Spleen (tissue), 11 donors: ENCODE measurements around the gene CNTD1. TPM values are rescaled to one million over a fixed set of nuclear protein-coding genes. Genes with fewer than 3 reads are reported as not detected.

Source experiments
- DNase-seq: peaks from one replicate; pipeline ENCODE4 v3.0.0-alpha.2; 2020
- H3K27ac ChIP-seq, 8 donors: fragments of 200-600 bp; sonication (generic) in 7 of 8; 1 replicate in 4 of 8; 2 replicates in 4 of 8; pipeline versions ENCODE4 v1.5.0 to v1.8.0; 2016 to 2021; ENCODE audit warnings: inconsistent platforms in 4 of 8, mild to moderate bottlenecking in 4 of 8, moderate library complexity in 1 of 8
- H3K27me3 ChIP-seq, 7 donors: fragments of 200-600 bp; sonication (generic) in 6 of 7; replicated peaks in 1 of 7; 1 replicate in 4 of 7; 2 replicates in 3 of 7; pipeline versions ENCODE4 v1.5.0 to v1.8.0; 2016 to 2021; ENCODE audit warnings: inconsistent platforms in 3 of 7, mild to moderate bottlenecking in 1 of 7
- H3K36me3 ChIP-seq, 6 donors: fragments of 200-600 bp; sonication (generic) in 5 of 6; 1 replicate in 4 of 6; 2 replicates in 2 of 6; pipeline versions ENCODE4 v1.5.0 to v1.8.0; 2016 to 2021; ENCODE audit warnings: inconsistent platforms in 2 of 6
- H3K4me1 ChIP-seq, 6 donors: fragments of 200-600 bp; sonication (generic) in 5 of 6; 1 replicate in 3 of 6; 2 replicates in 3 of 6; pipeline versions ENCODE4 v1.5.0 to v1.8.0; 2016 to 2021; ENCODE audit warnings: inconsistent platforms in 3 of 6
- H3K4me3 ChIP-seq, 8 donors: fragments of 200-600 bp; sonication (generic) in 7 of 8; 1 replicate in 4 of 8; 2 replicates in 4 of 8; pipeline versions ENCODE4 v1.5.0 to v1.8.0; 2016 to 2021; ENCODE audit warnings: inconsistent platforms in 4 of 8, mild to moderate bottlenecking in 4 of 8, moderate library complexity in 2 of 8
- H3K9me3 ChIP-seq, 8 donors: fragments of 200-600 bp; sonication (generic) in 7 of 8; 1 replicate in 4 of 8; 2 replicates in 4 of 8; pipeline versions ENCODE4 v1.5.0 to v1.8.0; 2016 to 2021; ENCODE audit warnings: inconsistent platforms in 4 of 8
- POLR2A ChIP-seq, 3 donors: fragments of 450-650 bp; IDR thresholded peaks; one replicate each; pipeline ENCODE4 v1.5.1; 2017; ENCODE audit warnings: antibody characterized with exemption in 3 of 3, mild to moderate bottlenecking in 1 of 3
- POLR2AphosphoS5 ChIP-seq, 3 donors: sonication (generic); formaldehyde crosslinking; IDR thresholded peaks; one replicate each; pipeline ENCODE4 v1.5.1; 2017; ENCODE audit warnings: antibody characterized with exemption in 3 of 3
- whole genome bisulfite sequencing, 5 donors: extraction: QIAGEN DNeasy Blood & Tissue Kit in 3 of 5; methylation state at CpG; one replicate each; pipeline versions ENCODE4 v1.1.5 to v1.1.7; 2013 to 2018; 5-methylcytosine and 5-hydroxymethylcytosine counted together
- intact Hi-C: fragments of 100-400 bp; cut with DNase I; formaldehyde crosslinking; loops from one replicate; pipeline ENCODE4 v1.15.0; 2023; ENCODE audit warnings: low total_unique reads
- polyA plus RNA-seq, 3 donors: library from polyadenylated mRNA; stranded (reverse); fragments of 200-250 nt; gene quantifications; one replicate each; pipeline ENCODE4 v1.2.1, GENCODE V29; 2013
- total RNA-seq, 7 donors: library from RNA; depleted of rRNA in 3 of 7; stranded (reverse); fragments of >200 nt in 3 of 7; fragmentation: NEBNext Ultra II Directional in 4 of 7; extraction: Animal tissue kit (Norgen Biotek cat#: 25700) in 4 of 7; gene quantifications; one replicate each; pipeline versions ENCODE4 v1.1.0 to v1.2.1, GENCODE V29; 2016 to 2021
- TF ChIP-seq, protein P1 (sequence below), 11 experiments: fragments of 200-600 bp in 7 of 11; fragments of 450-650 bp in 4 of 11; sonication (generic) in 4 of 11; IDR thresholded peaks in 8 of 11; conservative IDR thresholded peaks in 3 of 11; 1 replicate in 7 of 11; 2 replicates in 4 of 11; pipeline versions ENCODE4 v1.4.0 to v1.8.0; 2016 to 2021; ENCODE audit warnings: antibody characterized with exemption in 11 of 11, inconsistent platforms in 4 of 11, mild to moderate bottlenecking in 1 of 11
- donor health status: healthy with polysubstance abuse.
- donor health status: DM: no; HTN: no; CAD: no; lungs with moderate emphysema.
- donor health status: DM: no; HTN: no; CAD: no.
- donor health status: Bipolar disorder and iron deficiency.
- donor health status: healthy.
- donor health status: DM: no; HTN: no; CAD: no.
- donor health status: DM: yes; HTN: yes; CAD: no.

CNTD1 gene
- total and polyA plus RNA-seq, 10 donors, result 0.17 to 0.26 (median 0.24) TPM; not detected in 7

GRCh38 chr17:42772945-42773289, 25.7 kb upstream of the CNTD1 start:
- H3K27ac ChIP-seq, result peak overlapping the region; percentile 76 to 94 (median 84)
- DNase-seq, result no peak
- WGBS, 5 donors, result 0 to 3% (median 1%) methylated on average over 3 of the region's 3 CpGs

DNA sequence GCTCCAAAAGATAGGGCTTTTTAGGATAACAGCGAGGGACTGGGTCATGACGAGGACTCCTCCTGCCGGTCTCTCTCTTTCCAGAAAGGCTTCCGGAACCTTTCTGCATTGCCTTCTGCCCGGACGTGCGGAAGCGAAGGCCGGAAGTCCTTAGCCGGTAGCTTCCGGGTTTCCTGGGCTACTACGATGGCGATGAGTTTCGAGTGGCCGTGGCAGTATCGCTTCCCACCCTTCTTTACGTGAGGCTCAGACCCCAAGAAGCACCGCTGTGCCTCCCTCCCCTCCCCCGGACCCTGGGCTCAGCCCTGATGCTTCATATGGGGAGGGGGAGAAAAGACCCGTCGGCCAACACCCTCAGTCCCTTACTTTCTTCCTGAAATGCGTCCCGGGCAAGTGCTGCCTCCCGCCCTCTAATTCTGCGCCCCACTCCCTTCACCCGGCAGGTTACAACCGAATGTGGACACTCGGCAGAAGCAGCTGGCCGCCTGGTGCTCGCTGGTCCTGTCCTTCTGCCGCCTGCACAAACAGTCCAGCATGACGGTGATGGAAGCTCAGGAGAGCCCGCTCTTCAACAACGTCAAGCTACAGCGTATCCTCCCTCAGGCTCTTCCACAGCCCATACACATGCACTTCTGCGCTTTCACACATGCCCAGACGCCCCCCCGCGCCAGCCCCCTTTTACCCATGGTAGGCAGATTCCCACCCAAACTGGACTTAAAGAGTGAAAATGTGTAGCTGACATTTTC, 25.2 kb upstream of the CNTD1 start, which contains the start of gene VPS25:
VPS25 (plus strand) TSS at position 160 of the 746 bp plus-strand sequence; CDS start at position 187, 27 bp downstream.
- DNase-seq, result peak; percentile 93
- no peaks in the 10 kb centered on the region for H3K27me3 ChIP-seq
- H3K27ac ChIP-seq, result peak within 1 kb of the TSS; percentile 76 to 94 (median 84)
- TF ChIP-seq, protein P1, sequence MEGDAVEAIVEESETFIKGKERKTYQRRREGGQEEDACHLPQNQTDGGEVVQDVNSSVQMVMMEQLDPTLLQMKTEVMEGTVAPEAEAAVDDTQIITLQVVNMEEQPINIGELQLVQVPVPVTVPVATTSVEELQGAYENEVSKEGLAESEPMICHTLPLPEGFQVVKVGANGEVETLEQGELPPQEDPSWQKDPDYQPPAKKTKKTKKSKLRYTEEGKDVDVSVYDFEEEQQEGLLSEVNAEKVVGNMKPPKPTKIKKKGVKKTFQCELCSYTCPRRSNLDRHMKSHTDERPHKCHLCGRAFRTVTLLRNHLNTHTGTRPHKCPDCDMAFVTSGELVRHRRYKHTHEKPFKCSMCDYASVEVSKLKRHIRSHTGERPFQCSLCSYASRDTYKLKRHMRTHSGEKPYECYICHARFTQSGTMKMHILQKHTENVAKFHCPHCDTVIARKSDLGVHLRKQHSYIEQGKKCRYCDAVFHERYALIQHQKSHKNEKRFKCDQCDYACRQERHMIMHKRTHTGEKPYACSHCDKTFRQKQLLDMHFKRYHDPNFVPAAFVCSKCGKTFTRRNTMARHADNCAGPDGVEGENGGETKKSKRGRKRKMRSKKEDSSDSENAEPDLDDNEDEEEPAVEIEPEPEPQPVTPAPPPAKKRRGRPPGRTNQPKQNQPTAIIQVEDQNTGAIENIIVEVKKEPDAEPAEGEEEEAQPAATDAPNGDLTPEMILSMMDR (IDR thresholded peaks at IDR 0.05 in 8 of 11, conservative IDR thresholded peaks at IDR 0.05 in 3 of 11), result peak in 1 of 11 experiments; percentile 12
- TF ChIP-seq POLR2A (IDR thresholded peaks at IDR 0.05) (peak in 1 of 3 donors; percentile 53), POLR2AphosphoS5 (IDR thresholded peaks at IDR 0.05) (peak; percentile 85 to 96 (median 88))
- peaks cover 3 to 41% (median 34%) of the 10 kb centered on the region in 6 donors for H3K36me3 ChIP-seq
- peak within 1 kb of the TSS; percentile 46 to 96 (median 73) for H3K4me3 ChIP-seq
- no peaks in the 10 kb centered on the region for H3K9me3 ChIP-seq
- 2 to 7% (median 3%) methylated on average over 26 to 39 of the region's 39 CpGs for WGBS, 5 donors
- intact Hi-C loops, result no loop called here
- peaks cover 7 to 33% (median 22%) of the 10 kb centered on the region in 6 donors for H3K4me1 ChIP-seq

More at GRCh38 chr17:42772945-42773289, 25.7 kb upstream of the CNTD1 start:
- H3K4me3 ChIP-seq, result peak overlapping the region; percentile 46 to 96 (median 73)
- H3K4me1 ChIP-seq, result peaks cover 7 to 33% (median 22%) of the 10 kb centered on the region in 6 donors
- intact Hi-C loops, result no loop called here
- peaks cover 0 to 3% (median 0%) of the 10 kb centered on the region in 7 donors for H3K27me3 ChIP-seq
- TF ChIP-seq POLR2A (IDR thresholded peaks at IDR 0.05), result no peak
- TF ChIP-seq, protein P1 (IDR thresholded peaks at IDR 0.05 in 8 of 11, conservative IDR thresholded peaks at IDR 0.05 in 3 of 11), result no peak
- TF ChIP-seq POLR2AphosphoS5 (IDR thresholded peaks at IDR 0.05), result no peak
- no peaks in the 10 kb centered on the region for H3K9me3 ChIP-seq
- peaks cover 3 to 36% (median 28%) of the 10 kb centered on the region in 6 donors for H3K36me3 ChIP-seq

DNA sequence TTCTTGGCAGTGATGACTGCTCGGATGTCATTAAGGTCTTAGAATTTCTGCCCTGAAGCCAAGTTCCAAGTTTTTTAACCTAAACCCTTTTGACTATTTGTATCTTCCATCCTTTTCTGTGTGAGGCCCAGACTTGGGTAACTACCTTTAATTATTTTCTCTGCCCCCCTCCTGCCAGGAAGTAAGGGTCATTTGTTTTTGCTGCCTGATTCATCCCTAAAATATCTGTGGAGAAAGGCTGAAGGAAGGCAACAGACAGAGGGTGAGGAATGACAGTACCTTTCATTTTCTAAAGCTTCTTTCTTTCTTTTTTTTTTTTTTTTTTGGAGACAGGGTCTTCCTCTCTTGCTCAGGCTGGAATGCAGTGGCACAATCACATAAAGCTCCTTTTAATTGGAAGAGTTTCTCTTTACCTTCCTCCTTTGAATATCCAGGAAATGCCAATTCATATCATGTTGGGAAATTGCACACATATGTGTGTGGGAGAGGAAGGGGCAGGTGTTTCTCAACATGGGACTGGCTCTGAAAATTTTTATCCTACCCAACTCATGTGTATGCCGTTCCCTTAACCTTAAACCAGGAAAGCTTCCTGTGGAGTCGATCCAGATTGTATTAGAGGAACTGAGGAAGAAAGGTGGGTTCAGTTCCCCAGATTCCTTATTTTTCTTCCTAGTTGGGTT, 24.5 kb upstream of the CNTD1 start:
- Histone ChIP-seq H3K9me3 (no peaks in the 10 kb centered on the region), H3K27ac (peak overlapping the region in 5 of 8 donors; percentile 80 to 94 (median 89)), H3K36me3 (peaks cover 3 to 48% (median 41%) of the 10 kb centered on the region in 6 donors), H3K4me1 (peaks cover 7 to 33% (median 22%) of the 10 kb centered on the region in 6 donors), H3K4me3 (peak overlapping the region in 7 of 8 donors; percentile 46 to 96 (median 73)), H3K27me3 (no peaks in the 10 kb centered on the region)
- WGBS, 5 donors, result 60 to 77% (median 67%) methylated on average over 3 of the region's 3 CpGs
- TF ChIP-seq POLR2A (IDR thresholded peaks at IDR 0.05) (no peak), POLR2AphosphoS5 (IDR thresholded peaks at IDR 0.05) (no peak)
- TF ChIP-seq, protein P1 (IDR thresholded peaks at IDR 0.05 in 8 of 11, conservative IDR thresholded peaks at IDR 0.05 in 3 of 11), result no peak
- DNase-seq, result no peak
- intact Hi-C loops, result no loop called here
